Gastrocnemius medialis (tissue), 4 donors: ENCODE results near the gene UBA6.

ENCODE experiments used
- POLR2A ChIP-seq, 2 donors: fragments of 450-650 bp; IDR thresholded peaks; one replicate each; pipeline ENCODE4 v1.6.1; 2017; ENCODE audit warnings: antibody characterized with exemption in 2 of 2, mild to moderate bottlenecking in 2 of 2, moderate library complexity in 2 of 2
- TF ChIP-seq, protein P1 (sequence below), 5 experiments: fragments of 450-650 bp in 3 of 5; fragments of 200-600 bp in 2 of 5; sonication (generic) in 2 of 5; IDR thresholded peaks in 4 of 5; conservative IDR thresholded peaks in 1 of 5; 1 replicate in 4 of 5; 2 replicates in 1 of 5; pipeline ENCODE4 v1.5.1; 2016 to 2019; ENCODE audit warnings: antibody characterized with exemption in 5 of 5, mild to moderate bottlenecking in 3 of 5, moderate library complexity in 3 of 5

DNA sequence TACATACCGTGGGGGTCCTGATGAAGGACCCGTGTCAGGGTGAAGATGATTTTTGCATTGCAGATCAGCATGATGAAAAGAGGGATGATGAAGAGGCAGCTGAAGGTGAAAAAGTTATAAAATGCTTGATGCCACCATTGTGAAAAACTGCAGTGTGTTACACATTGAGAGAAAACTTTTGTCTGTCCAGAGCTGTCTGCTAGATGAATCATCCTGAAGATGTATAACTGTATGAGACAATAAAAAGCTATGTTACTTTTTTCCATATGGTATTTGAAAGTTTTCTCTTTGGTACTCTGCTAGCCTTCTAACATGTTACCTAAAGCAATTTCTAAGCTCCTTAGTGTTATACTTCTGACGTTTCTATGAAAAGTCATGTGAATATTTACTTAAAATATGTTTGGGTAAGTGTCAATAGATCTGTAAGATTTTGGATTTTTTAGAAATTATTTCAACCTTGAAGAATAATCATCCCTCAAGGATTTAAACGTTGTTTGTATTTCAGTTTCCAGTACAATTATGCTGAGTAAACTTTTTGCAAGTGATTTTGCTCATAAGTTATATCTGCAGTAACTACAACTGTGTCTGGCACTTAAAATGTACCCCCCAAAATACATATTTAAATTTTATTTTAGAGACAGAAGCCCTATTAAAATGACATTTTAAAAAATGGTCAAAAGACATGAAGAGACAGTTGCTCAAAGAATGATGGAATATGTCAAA lies 43.8 kb upstream of the UBA6 start:
- TF ChIP-seq, protein P1, sequence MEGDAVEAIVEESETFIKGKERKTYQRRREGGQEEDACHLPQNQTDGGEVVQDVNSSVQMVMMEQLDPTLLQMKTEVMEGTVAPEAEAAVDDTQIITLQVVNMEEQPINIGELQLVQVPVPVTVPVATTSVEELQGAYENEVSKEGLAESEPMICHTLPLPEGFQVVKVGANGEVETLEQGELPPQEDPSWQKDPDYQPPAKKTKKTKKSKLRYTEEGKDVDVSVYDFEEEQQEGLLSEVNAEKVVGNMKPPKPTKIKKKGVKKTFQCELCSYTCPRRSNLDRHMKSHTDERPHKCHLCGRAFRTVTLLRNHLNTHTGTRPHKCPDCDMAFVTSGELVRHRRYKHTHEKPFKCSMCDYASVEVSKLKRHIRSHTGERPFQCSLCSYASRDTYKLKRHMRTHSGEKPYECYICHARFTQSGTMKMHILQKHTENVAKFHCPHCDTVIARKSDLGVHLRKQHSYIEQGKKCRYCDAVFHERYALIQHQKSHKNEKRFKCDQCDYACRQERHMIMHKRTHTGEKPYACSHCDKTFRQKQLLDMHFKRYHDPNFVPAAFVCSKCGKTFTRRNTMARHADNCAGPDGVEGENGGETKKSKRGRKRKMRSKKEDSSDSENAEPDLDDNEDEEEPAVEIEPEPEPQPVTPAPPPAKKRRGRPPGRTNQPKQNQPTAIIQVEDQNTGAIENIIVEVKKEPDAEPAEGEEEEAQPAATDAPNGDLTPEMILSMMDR (IDR thresholded peaks at IDR 0.05 in 4 of 5, conservative IDR thresholded peaks at IDR 0.05 in 1 of 5) = no peak
- no peak for TF ChIP-seq POLR2A (IDR thresholded peaks at IDR 0.05)
